Uterus (tissue), 2 donors: Measurements from ENCODE around the gene CDC5L.

Experiments
- POLR2A ChIP-seq, 2 donors: fragments of 450-650 bp; IDR thresholded peaks; one replicate each; pipeline ENCODE4 v1.6.1; 2016; ENCODE audit warnings: antibody characterized with exemption in 2 of 2, mild to moderate bottlenecking in 1 of 2, moderate library complexity in 1 of 2
- TF ChIP-seq, protein P1 (sequence below), 4 experiments: fragments of 200-600 bp in 2 of 4; fragments of 450-650 bp in 2 of 4; sonication (generic) in 2 of 4; IDR thresholded peaks; one replicate each; pipeline ENCODE4 v1.5.1; 2016 to 2019; ENCODE audit warnings: antibody characterized with exemption in 4 of 4, mild to moderate bottlenecking in 2 of 4, moderate library complexity in 1 of 4

DNA sequence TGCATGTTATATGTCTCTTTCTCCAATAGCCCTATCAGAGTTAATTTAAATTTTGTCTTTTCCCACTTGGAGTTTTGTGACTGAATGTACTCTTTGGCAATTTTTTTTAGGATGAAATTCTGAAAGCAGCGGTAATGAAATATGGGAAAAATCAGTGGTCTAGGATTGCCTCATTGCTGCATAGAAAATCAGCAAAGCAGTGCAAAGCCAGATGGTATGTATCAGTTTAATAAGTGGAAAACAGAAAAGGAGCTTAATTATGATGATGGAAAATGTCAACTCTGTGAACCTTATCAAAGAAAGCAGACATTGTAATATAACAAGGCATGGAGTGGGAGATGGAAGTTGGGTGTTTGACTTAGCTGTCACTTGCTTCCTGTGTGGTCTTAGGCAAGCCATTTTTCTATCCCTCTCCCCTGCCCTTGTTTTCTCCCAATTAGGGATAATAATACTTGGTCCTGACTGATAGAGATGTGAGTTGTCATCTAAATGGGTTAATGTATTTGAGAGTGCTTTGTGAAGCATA lies 2.7 kb downstream of the CDC5L start:
- TF ChIP-seq, protein P1, sequence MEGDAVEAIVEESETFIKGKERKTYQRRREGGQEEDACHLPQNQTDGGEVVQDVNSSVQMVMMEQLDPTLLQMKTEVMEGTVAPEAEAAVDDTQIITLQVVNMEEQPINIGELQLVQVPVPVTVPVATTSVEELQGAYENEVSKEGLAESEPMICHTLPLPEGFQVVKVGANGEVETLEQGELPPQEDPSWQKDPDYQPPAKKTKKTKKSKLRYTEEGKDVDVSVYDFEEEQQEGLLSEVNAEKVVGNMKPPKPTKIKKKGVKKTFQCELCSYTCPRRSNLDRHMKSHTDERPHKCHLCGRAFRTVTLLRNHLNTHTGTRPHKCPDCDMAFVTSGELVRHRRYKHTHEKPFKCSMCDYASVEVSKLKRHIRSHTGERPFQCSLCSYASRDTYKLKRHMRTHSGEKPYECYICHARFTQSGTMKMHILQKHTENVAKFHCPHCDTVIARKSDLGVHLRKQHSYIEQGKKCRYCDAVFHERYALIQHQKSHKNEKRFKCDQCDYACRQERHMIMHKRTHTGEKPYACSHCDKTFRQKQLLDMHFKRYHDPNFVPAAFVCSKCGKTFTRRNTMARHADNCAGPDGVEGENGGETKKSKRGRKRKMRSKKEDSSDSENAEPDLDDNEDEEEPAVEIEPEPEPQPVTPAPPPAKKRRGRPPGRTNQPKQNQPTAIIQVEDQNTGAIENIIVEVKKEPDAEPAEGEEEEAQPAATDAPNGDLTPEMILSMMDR (IDR thresholded peaks at IDR 0.05) = no peak
- TF ChIP-seq POLR2A (IDR thresholded peaks at IDR 0.05) = no peak
